GM12878 (cell line): Measurements from ENCODE around the gene IFI35. TPM values are rescaled to one million over a fixed set of nuclear protein-coding genes. Genes with fewer than 3 reads are reported as not detected.
A peak's percentile ranks its signal among the peaks of the same experiment; 100 is the strongest.

ENCODE experiments used
- BRCA1 ChIP-seq: IDR thresholded peaks from 2 replicates; pipeline ENCODE4 v1.6.1; 2011; ENCODE audit warnings: low read depth, low read length, improper control_type of control experiment
- CTCF ChIP-seq, 3 experiments: IDR thresholded peaks in 2 of 3; conservative IDR thresholded peaks in 1 of 3; 2 replicates each; pipeline ENCODE4 v1.5.1; 2011; ENCODE audit warnings: low read depth in 3 of 3, low read length in 3 of 3, mild to moderate bottlenecking in 3 of 3, control low read depth in 2 of 3, moderate library complexity in 2 of 3, inconsistent platforms in 1 of 3, mixed read lengths in 1 of 3; ENCODE audit not compliant: control insufficient read depth in 2 of 3, insufficient read depth in 1 of 3; ENCODE audit errors: extremely low read depth in 1 of 3
- FOXM1 ChIP-seq: IDR thresholded peaks from 2 replicates; pipeline ENCODE4 v1.6.1; 2012; ENCODE audit warnings: low read depth, mild to moderate bottlenecking, inconsistent platforms, low read length, moderate library complexity
- HDGF ChIP-seq: fragments of 450-650 bp; IDR thresholded peaks from 2 replicates; pipeline ENCODE4 v1.6.1; 2016; ENCODE audit warnings: antibody characterized with exemption
- LARP7 ChIP-seq: fragments of 450-650 bp; IDR thresholded peaks from 2 replicates; pipeline ENCODE4 v1.6.1; 2017; ENCODE audit warnings: mild to moderate bottlenecking
- MXI1 ChIP-seq: fragments of 150-350 bp; IDR thresholded peaks from 2 replicates; pipeline ENCODE4 v1.6.1; 2011; ENCODE audit warnings: low read depth, mild to moderate bottlenecking, inconsistent platforms, low read length, improper control_type of control experiment
- NFXL1 ChIP-seq: fragments of 450-650 bp; IDR thresholded peaks from 2 replicates; pipeline ENCODE4 v1.6.1; 2017; ENCODE audit warnings: antibody characterized with exemption, mild to moderate bottlenecking, borderline replicate concordance
- POLR2AphosphoS5 ChIP-seq: IDR thresholded peaks from 2 replicates; pipeline ENCODE4 v1.6.1; 2011; ENCODE audit warnings: mild to moderate bottlenecking, low read length, inconsistent platforms
- RAD21 ChIP-seq: IDR thresholded peaks from 2 replicates; pipeline ENCODE4 v1.6.1; 2011; ENCODE audit warnings: mild to moderate bottlenecking, low read depth, low read length, moderate library complexity; ENCODE audit not compliant: insufficient read depth
- RELB ChIP-seq: fragments of 450-650 bp; IDR thresholded peaks from 2 replicates; pipeline ENCODE4 v1.6.1; 2017; ENCODE audit warnings: low read depth, mild to moderate bottlenecking, moderate library complexity
- SPI1 ChIP-seq: IDR thresholded peaks from 2 replicates; pipeline ENCODE4 v1.6.1; 2011; ENCODE audit warnings: low read depth, mild to moderate bottlenecking, low read length, moderate library complexity, borderline replicate concordance; ENCODE audit not compliant: insufficient read depth
- SRF ChIP-seq, 2 experiments: IDR thresholded peaks; 2 replicates each; pipeline ENCODE4 v1.6.1; 2011; ENCODE audit warnings: low read depth in 2 of 2, low read length in 2 of 2, mild to moderate bottlenecking in 1 of 2, moderate library complexity in 1 of 2
- ZZZ3 ChIP-seq: IDR thresholded peaks from 2 replicates; pipeline ENCODE4 v1.6.1; 2011; ENCODE audit warnings: low read depth; ENCODE audit not compliant: control insufficient read depth, insufficient read length
- polyA plus RNA-seq, 11 experiments: library from polyadenylated mRNA; depleted of rRNA in 4 of 11; unstranded in 6 of 11; stranded (reverse) in 5 of 11; fragments of >200 nt; fragmentation: Nextera tagmentation in 4 of 11; fragmentation: Illumina TruSeq in 1 of 11; extraction: Ambion mirVana in 4 of 11; extraction: Trizol in 1 of 11; gene quantifications; 1 replicate in 1 of 11; 2 replicates in 10 of 11; pipeline versions ENCODE4 v1.2.1 to v1.2.3, GENCODE V29; 2011 to 2016; ENCODE audit warnings: inconsistent platforms in 2 of 11, missing spikeins in 2 of 11, low read depth in 1 of 11
- total RNA-seq, 4 experiments: library from RNA; depleted of rRNA in 3 of 4; stranded (reverse); fragments of >200 nt in 3 of 4; fragmentation: Illumina TruSeq in 1 of 4; extraction: Trizol in 1 of 4; gene quantifications; 2 replicates each; pipeline versions ENCODE4 v1.2.1 to v1.2.3, GENCODE V29; 2013 to 2021
- TF ChIP-seq, protein P1 (sequence below): fragments of 450-650 bp; formaldehyde crosslinking; IDR thresholded peaks from 2 replicates; pipeline ENCODE4 v1.4.0; 2020; ENCODE audit warnings: mild to moderate bottlenecking, moderate library complexity
- TF ChIP-seq, protein P2 (sequence below): fragments of 450-650 bp; IDR thresholded peaks from 2 replicates; pipeline ENCODE4 v1.6.1; 2018; ENCODE audit warnings: borderline replicate concordance, mild to moderate bottlenecking; ENCODE audit not compliant: partially characterized antibody

The IFI35 gene
- total and polyA plus RNA-seq, 10 of the 15 experiments (the other 5 are each of a cell fraction or from before 2014, with no cell fraction given): 18.4 to 92.2 (median 65.3) TPM

DNA sequence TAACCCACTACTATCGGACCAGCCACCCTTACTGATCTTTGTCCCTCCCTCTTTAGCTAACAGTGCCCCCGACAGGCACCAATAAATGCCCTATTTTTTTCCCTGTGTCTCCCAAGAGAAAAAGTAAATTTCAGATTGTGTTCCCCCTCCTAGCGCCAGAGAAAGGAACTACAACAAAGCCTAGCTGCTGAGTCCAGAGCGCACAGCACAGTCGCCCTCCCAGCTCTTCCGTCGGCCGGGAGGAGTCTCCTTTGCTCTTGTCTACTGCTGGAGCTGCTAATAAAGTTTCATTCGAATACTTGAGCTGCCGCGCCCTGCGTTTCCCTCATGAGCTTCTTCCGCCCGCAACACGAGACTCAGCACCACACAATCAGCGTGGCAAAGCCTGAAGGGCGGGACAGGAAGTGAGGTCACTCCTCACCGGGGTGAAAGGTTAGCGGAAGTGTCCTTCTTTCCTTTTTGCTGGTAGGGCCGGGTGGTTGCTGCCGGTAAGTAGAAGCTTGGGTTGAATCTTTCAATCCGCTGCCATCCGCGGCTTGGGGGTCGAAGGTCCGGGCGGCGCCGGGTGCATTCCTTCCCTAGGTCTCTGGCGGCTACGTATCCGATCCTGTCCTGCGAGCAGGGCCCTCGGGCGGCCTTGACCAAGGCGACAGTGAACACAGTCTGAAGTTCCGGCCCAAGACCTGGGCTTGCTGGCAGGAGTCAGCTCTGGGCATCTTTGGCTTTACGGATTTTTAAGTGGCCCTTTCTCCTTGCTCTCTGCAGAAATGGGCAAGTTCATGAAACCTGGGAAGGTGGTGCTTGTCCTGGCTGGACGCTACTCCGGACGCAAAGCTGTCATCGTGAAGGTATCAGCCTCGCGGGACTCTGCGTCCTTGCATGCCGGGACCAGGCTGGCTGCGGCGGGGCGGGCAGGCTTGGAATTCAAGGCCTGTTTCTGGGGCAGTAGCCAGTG, 8.3 kb upstream of the IFI35 start, which contains the start of gene RPL27 (continued):
- TF ChIP-seq HDGF: peak; percentile 61; the same call in 1 of the 2 replicates
- TF ChIP-seq, protein P1, sequence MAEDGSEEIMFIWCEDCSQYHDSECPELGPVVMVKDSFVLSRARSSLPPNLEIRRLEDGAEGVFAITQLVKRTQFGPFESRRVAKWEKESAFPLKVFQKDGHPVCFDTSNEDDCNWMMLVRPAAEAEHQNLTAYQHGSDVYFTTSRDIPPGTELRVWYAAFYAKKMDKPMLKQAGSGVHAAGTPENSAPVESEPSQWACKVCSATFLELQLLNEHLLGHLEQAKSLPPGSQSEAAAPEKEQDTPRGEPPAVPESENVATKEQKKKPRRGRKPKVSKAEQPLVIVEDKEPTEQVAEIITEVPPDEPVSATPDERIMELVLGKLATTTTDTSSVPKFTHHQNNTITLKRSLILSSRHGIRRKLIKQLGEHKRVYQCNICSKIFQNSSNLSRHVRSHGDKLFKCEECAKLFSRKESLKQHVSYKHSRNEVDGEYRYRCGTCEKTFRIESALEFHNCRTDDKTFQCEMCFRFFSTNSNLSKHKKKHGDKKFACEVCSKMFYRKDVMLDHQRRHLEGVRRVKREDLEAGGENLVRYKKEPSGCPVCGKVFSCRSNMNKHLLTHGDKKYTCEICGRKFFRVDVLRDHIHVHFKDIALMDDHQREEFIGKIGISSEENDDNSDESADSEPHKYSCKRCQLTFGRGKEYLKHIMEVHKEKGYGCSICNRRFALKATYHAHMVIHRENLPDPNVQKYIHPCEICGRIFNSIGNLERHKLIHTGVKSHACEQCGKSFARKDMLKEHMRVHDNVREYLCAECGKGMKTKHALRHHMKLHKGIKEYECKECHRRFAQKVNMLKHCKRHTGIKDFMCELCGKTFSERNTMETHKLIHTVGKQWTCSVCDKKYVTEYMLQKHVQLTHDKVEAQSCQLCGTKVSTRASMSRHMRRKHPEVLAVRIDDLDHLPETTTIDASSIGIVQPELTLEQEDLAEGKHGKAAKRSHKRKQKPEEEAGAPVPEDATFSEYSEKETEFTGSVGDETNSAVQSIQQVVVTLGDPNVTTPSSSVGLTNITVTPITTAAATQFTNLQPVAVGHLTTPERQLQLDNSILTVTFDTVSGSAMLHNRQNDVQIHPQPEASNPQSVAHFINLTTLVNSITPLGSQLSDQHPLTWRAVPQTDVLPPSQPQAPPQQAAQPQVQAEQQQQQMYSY (CRISPR knock-in tag): no peak
- peak; percentile 66 for TF ChIP-seq ZZZ3
- no peak for TF ChIP-seq BRCA1
- TF ChIP-seq POLR2AphosphoS5: peak; percentile 99
- peak; percentile 63; the same call in 1 of the 2 replicates for TF ChIP-seq FOXM1
- peak; percentile 98 for TF ChIP-seq MXI1
- TF ChIP-seq, protein P2, sequence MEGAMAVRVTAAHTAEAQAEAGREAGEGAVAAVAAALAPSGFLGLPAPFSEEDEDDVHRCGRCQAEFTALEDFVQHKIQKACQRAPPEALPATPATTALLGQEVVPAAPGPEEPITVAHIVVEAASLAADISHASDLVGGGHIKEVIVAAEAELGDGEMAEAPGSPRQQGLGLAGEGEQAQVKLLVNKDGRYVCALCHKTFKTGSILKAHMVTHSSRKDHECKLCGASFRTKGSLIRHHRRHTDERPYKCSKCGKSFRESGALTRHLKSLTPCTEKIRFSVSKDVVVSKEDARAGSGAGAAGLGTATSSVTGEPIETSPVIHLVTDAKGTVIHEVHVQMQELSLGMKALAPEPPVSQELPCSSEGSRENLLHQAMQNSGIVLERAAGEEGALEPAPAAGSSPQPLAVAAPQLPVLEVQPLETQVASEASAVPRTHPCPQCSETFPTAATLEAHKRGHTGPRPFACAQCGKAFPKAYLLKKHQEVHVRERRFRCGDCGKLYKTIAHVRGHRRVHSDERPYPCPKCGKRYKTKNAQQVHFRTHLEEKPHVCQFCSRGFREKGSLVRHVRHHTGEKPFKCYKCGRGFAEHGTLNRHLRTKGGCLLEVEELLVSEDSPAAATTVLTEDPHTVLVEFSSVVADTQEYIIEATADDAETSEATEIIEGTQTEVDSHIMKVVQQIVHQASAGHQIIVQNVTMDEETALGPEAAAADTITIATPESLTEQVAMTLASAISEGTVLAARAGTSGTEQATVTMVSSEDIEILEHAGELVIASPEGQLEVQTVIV: peak; percentile 85
- peak; percentile 83 to 89 (median 88) for TF ChIP-seq CTCF (IDR thresholded peaks at IDR 0.05 in 2 of 3, conservative IDR thresholded peaks at IDR 0.05 in 1 of 3; ENCODE audit: control insufficient read depth in 2 of 3, extremely low read depth in 1 of 3, insufficient read depth in 1 of 3, low read depth in 3 of 3, low read length in 3 of 3)
- TF ChIP-seq SRF (IDR thresholded peaks at IDR 0.05; ENCODE audit: low read depth in 2 of 2, low read length in 2 of 2): peak; percentile 35 to 59; a peak in 1 of 4 replicates
- TF ChIP-seq SPI1: peak; percentile 67; the same call in 1 of the 2 replicates
- peak; percentile 91 for TF ChIP-seq RELB
- TF ChIP-seq LARP7: peak; percentile 79
- TF ChIP-seq NFXL1: no peak
- peak; percentile 60 for TF ChIP-seq RAD21
